Endothelial cell of umbilical vein (primary cell): Measurements from ENCODE around the gene PRSS56. TPM values are rescaled to one million over a fixed set of nuclear protein-coding genes. Genes with fewer than 3 reads are reported as not detected.

Source experiments
- BruUV-seq: library from RNA; stranded (reverse); fragments of 400-500 nt; replicated peaks from 2 replicates; lab custom pipeline; 2021; lab: Mats Ljungman, UMichigan
- CTCF ChIA-PET: fragments of 300-600, 350-600 bp; sonication (Branson Sonifier 250); formaldehyde crosslinking; loops from one replicate; lab custom pipeline; 2021; ENCODE audit warnings: antibody characterized with exemption, inconsistent platforms; lab: Charles Lee
- POLR2A ChIA-PET: fragments of 300-600, 350-600 bp; sonication (Branson Sonifier 250); formaldehyde crosslinking; loops from one replicate; lab custom pipeline; 2021; ENCODE audit warnings: antibody characterized with exemption, inconsistent platforms; lab: Charles Lee
- DNase-seq: peaks from one replicate; pipeline ENCODE4 v3.0.0-alpha.2; 2011; ENCODE audit warnings: low read depth, low spot score
- FAIRE-seq: peaks from 2 replicates; lab custom pipeline; 2011; peaks lifted over from hg19 to GRCh38; lab: Jason Lieb, UNC
- H2AFZ ChIP-seq: 2 replicates; pipeline ENCODE4 v1.6.0; 2012; ENCODE audit warnings: low read depth, low read length, control low read depth, inconsistent platforms
- H3K27ac ChIP-seq: 2 replicates; pipeline ENCODE4 v1.5.1; 2011; ENCODE audit warnings: low read depth, mild to moderate bottlenecking, control low read depth, low read length, moderate library complexity; ENCODE audit not compliant: insufficient read depth
- H3K27me3 ChIP-seq, 2 experiments: 2 replicates each; pipeline versions ENCODE4 v1.6.0 to v1.6.1; 2011; ENCODE audit warnings: low read length in 2 of 2, mixed read lengths in 1 of 2; ENCODE audit not compliant: control insufficient read depth in 2 of 2, insufficient read depth in 2 of 2
- H3K36me3 ChIP-seq, 2 experiments: 2 replicates in 1 of 2; 3 replicates in 1 of 2; pipeline ENCODE4 v1.5.1; 2011; ENCODE audit warnings: low read length in 2 of 2, mild to moderate bottlenecking in 1 of 2, moderate library complexity in 1 of 2; ENCODE audit not compliant: control insufficient read depth in 2 of 2, insufficient read depth in 2 of 2; ENCODE audit errors: extremely low read depth in 1 of 2
- H3K4me1 ChIP-seq: 3 replicates; pipeline ENCODE4 v1.5.1; 2011; ENCODE audit warnings: mild to moderate bottlenecking, low read length; ENCODE audit not compliant: control insufficient read depth, insufficient read depth; ENCODE audit errors: extremely low read depth
- H3K4me2 ChIP-seq: 2 replicates; pipeline ENCODE4 v1.6.1; 2011; ENCODE audit warnings: low read length, control low read depth, mixed read lengths; ENCODE audit not compliant: insufficient read depth
- H3K4me3 ChIP-seq, 3 experiments: fragments of 200-600 bp in 1 of 3; sonication (generic), shearing (Covaris generic) in 1 of 3; replicated peaks in 1 of 3; 2 replicates each; pipeline ENCODE4 v1.5.1; 2011 to 2016; ENCODE audit warnings: control low read depth in 3 of 3, low read length in 3 of 3, mild to moderate bottlenecking in 2 of 3, inconsistent platforms in 1 of 3, low read depth in 1 of 3, moderate library complexity in 1 of 3; ENCODE audit not compliant: insufficient read depth in 1 of 3
- H3K79me2 ChIP-seq: 2 replicates; pipeline ENCODE4 v1.6.0; 2012; ENCODE audit warnings: low read length, inconsistent platforms; ENCODE audit not compliant: control insufficient read depth, insufficient read depth
- H3K9ac ChIP-seq: replicated peaks from 2 replicates; pipeline ENCODE3; 2011; ENCODE audit warnings: low read length, control low read depth; ENCODE audit not compliant: insufficient read depth; ENCODE audit errors: extremely low read depth
- H3K9me1 ChIP-seq: replicated peaks from 3 replicates; pipeline ENCODE4 v1.6.0; 2011; ENCODE audit warnings: mild to moderate bottlenecking, low read length; ENCODE audit not compliant: control insufficient read depth, insufficient read depth; ENCODE audit errors: extremely low read depth
- H3K9me3 ChIP-seq: replicated peaks from 2 replicates; pipeline ENCODE4 v1.5.1; 2012; ENCODE audit warnings: low read length, inconsistent platforms; ENCODE audit not compliant: control insufficient read depth, insufficient read depth
- H4K20me1 ChIP-seq: replicated peaks from 2 replicates; pipeline ENCODE3; 2011; ENCODE audit warnings: mild to moderate bottlenecking, low read length; ENCODE audit not compliant: control insufficient read depth, insufficient read depth; ENCODE audit errors: extremely low read depth
- EZH2 ChIP-seq: IDR thresholded peaks from 2 replicates; pipeline ENCODE4 v1.6.1; 2012; ENCODE audit warnings: borderline replicate concordance, low read depth, mild to moderate bottlenecking, moderate library complexity, low read length, inconsistent platforms; ENCODE audit not compliant: severe bottlenecking
- FOS ChIP-seq: IDR thresholded peaks from 2 replicates; pipeline ENCODE4 v1.6.1; 2011; ENCODE audit warnings: mild to moderate bottlenecking, low read length, moderate library complexity, borderline replicate concordance; ENCODE audit not compliant: insufficient read depth
- GATA2 ChIP-seq: IDR thresholded peaks from 2 replicates; pipeline ENCODE4 v1.7.0; 2011; ENCODE audit warnings: low read depth, mild to moderate bottlenecking, moderate library complexity, mixed read lengths, low read length; ENCODE audit not compliant: insufficient read length, insufficient read depth
- JUN ChIP-seq: IDR thresholded peaks from 2 replicates; pipeline ENCODE4 v1.6.1; 2011; ENCODE audit warnings: borderline replicate concordance, low read depth; ENCODE audit not compliant: insufficient read length, insufficient read depth
- MYC ChIP-seq: IDR thresholded peaks from one replicate; pipeline ENCODE4 v1.6.1; 2011; ENCODE audit warnings: mild to moderate bottlenecking, low read depth, low read length
- POLR2A ChIP-seq: IDR thresholded peaks from 2 replicates; pipeline ENCODE4 v1.6.1; 2012; ENCODE audit warnings: low read depth, mild to moderate bottlenecking, control low read depth, low read length
- POLR2AphosphoS5 ChIP-seq: IDR thresholded peaks from 2 replicates; pipeline ENCODE4 v1.6.1; 2012; ENCODE audit warnings: low read depth, mild to moderate bottlenecking, control low read depth, low read length, moderate library complexity; ENCODE audit not compliant: insufficient read depth
- dilution Hi-C: fragments of 300-500 bp; cut with MboI; formaldehyde crosslinking; loops from one replicate; pipeline ENCODE4 v1.15.0; 2019; ENCODE audit warnings: low sequenced_read_pairs; ENCODE audit not compliant: extremely low pct_ligation_motif_present
- intact Hi-C: fragments of 100-400 bp; cut with micrococcal nuclease; formaldehyde crosslinking; loops from one replicate; pipeline ENCODE4 v1.10.0; 2022
- polyA plus RNA-seq, 4 experiments: library from polyadenylated mRNA; depleted of rRNA in 3 of 4; stranded (reverse) in 3 of 4; unstranded in 1 of 4; fragments of >200 nt; gene quantifications; 2 replicates each; pipeline versions ENCODE4 v1.2.1 to v1.2.3, GENCODE V29; 2011 to 2012; ENCODE audit warnings: missing spikeins in 1 of 4
- total RNA-seq: library from RNA; stranded (reverse); gene quantifications from 2 replicates; pipeline ENCODE4 v1.2.3, GENCODE V29; 2021
- TF ChIP-seq, protein P1 (sequence below), 2 donors: IDR thresholded peaks; 1 replicate in 1 of 2; 2 replicates in 1 of 2; pipeline ENCODE4 v1.5.1; 2011; ENCODE audit warnings: low read length in 2 of 2, mild to moderate bottlenecking in 2 of 2, moderate library complexity in 2 of 2, control low read depth in 1 of 2, inconsistent platforms in 1 of 2, low read depth in 1 of 2; ENCODE audit not compliant: insufficient read depth in 1 of 2; ENCODE audit errors: extremely low read depth in 1 of 2
- TF ChIP-seq, protein P2 (sequence below): IDR thresholded peaks from 2 replicates; pipeline ENCODE4 v1.6.1; 2011; ENCODE audit not compliant: insufficient read depth, insufficient read length

PRSS56 gene
- total and polyA plus RNA-seq, 2 donors (not counting 3 experiments of a cell fraction or from before 2014, with no cell fraction given) = not detected

DNA sequence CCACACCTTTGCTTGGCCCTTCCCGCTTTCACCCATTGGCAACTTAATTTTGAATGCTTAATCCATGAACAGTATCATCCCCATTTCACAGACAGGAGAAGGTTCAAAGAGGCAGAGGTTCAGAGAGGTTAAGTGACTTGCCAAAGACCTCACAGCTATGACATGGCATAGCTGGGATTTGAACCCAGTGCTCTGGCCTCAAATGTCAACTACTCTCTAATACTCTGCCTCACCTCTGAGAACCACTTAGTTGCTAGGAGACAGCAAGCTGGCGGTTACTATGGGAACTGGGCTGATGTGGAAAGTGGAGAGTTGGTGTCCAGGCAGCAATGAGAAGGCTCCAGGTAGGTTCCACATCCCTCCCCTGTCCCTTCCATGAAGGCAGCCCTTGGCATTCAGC lies 15.8 kb upstream of the PRSS56 start:
- no peaks in the 10 kb centered on the region for H3K4me1 ChIP-seq
- ChIA-PET POLR2A (no interaction called here), CTCF (no interaction called here)
- FAIRE-seq (no peak), DNase-seq (no peak)
- H2AFZ ChIP-seq = no peak overlapping the region
- H3K4me3 ChIP-seq = no peak overlapping the region
- H3K9me3 ChIP-seq = no peaks in the 10 kb centered on the region
- H4K20me1 ChIP-seq = no peaks in the 10 kb centered on the region
- no peak for TF ChIP-seq FOS
- TF ChIP-seq JUN = no peak
- no peak for TF ChIP-seq GATA2
- TF ChIP-seq EZH2 = no peak
- no peak for TF ChIP-seq POLR2AphosphoS5
- TF ChIP-seq, protein P1, sequence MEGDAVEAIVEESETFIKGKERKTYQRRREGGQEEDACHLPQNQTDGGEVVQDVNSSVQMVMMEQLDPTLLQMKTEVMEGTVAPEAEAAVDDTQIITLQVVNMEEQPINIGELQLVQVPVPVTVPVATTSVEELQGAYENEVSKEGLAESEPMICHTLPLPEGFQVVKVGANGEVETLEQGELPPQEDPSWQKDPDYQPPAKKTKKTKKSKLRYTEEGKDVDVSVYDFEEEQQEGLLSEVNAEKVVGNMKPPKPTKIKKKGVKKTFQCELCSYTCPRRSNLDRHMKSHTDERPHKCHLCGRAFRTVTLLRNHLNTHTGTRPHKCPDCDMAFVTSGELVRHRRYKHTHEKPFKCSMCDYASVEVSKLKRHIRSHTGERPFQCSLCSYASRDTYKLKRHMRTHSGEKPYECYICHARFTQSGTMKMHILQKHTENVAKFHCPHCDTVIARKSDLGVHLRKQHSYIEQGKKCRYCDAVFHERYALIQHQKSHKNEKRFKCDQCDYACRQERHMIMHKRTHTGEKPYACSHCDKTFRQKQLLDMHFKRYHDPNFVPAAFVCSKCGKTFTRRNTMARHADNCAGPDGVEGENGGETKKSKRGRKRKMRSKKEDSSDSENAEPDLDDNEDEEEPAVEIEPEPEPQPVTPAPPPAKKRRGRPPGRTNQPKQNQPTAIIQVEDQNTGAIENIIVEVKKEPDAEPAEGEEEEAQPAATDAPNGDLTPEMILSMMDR (IDR thresholded peaks at IDR 0.05; ENCODE audit: extremely low read depth in 1 of 2, insufficient read depth in 1 of 2, low read depth in 1 of 2, low read length in 2 of 2) = no peak
- TF ChIP-seq POLR2A = no peak
- TF ChIP-seq, protein P2, sequence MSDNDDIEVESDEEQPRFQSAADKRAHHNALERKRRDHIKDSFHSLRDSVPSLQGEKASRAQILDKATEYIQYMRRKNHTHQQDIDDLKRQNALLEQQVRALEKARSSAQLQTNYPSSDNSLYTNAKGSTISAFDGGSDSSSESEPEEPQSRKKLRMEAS = no peak
- TF ChIP-seq MYC = no peak
- H3K27ac ChIP-seq = no peak overlapping the region
- BruUV-seq = no TSS peak
- no peak overlapping the region for H3K4me2 ChIP-seq
- peaks cover 35 to 36% of the 10 kb centered on the region in 2 experiments for H3K27me3 ChIP-seq
- H3K36me3 ChIP-seq = no peaks in the 10 kb centered on the region
- no peaks in the 10 kb centered on the region for H3K79me2 ChIP-seq
- intact Hi-C loops (no loop called here), dilution Hi-C loops (no loop called here)
- H3K9me1 ChIP-seq = no peaks in the 10 kb centered on the region
- H3K9ac ChIP-seq = no peak overlapping the region
